Measurements from ENCODE around the gene CORO6. TPM values are rescaled to one million over a fixed set of nuclear protein-coding genes. Genes with fewer than 3 reads are reported as not detected.

CORO6 gene
- total and polyA plus RNA-seq, 2 experiments from 2014 or later, result 2.6 to 5.2 TPM

- peaks cover 19% of the 10 kb centered on the region for H3K36me3 Mint-ChIP-seq (ENCODE audit: low read depth)
- no peak for TF ChIP-seq NANOG (IDR thresholded peaks at IDR 0.05; ENCODE audit: borderline replicate concordance)
- no peak for TF ChIP-seq EZH2 (IDR thresholded peaks at IDR 0.05; ENCODE audit: low read depth, unreplicated experiment)
- TF ChIP-seq EZH2phosphoT487 (IDR thresholded peaks at IDR 0.05; ENCODE audit: unreplicated experiment), result no peak
- no peak for TF ChIP-seq ETS1 (IDR thresholded peaks at IDR 0.05)
- TF ChIP-seq ZNF114 (CRISPR knock-in tag; IDR thresholded peaks at IDR 0.05), result no peak
- TF ChIP-seq ZNF462 (CRISPR knock-in tag; IDR thresholded peaks at IDR 0.05), result no peak
- TF ChIP-seq POLR2AphosphoS5 (IDR thresholded peaks at IDR 0.05; ENCODE audit: low read depth), result no peak
- TF ChIP-seq STAT1 (IDR thresholded peaks at IDR 0.05; ENCODE audit: unreplicated experiment), result no peak
- no peak for TF ChIP-seq CREB1 (CRISPR knock-in tag; IDR thresholded peaks at IDR 0.05; ENCODE audit: low read depth)
- TF ChIP-seq ZNF331 (CRISPR knock-in tag; IDR thresholded peaks at IDR 0.05; ENCODE audit: low read depth), result no peak
- TF ChIP-seq JUNB (IDR thresholded peaks at IDR 0.05; ENCODE audit: unreplicated experiment), result no peak
- no peak for TF ChIP-seq REST (IDR thresholded peaks at IDR 0.05; ENCODE audit: unreplicated experiment)
- no peak for TF ChIP-seq CTCF (conservative IDR thresholded peaks at IDR 0.05; ENCODE audit: low read depth in 2 of 2)
- DNase-seq (ENCODE audit: low spot score) (no peak), ATAC-seq (no peak)
- no peak overlapping the region for H3K4me2 ChIP-seq
- H3K4me1 Mint-ChIP-seq, result peaks cover 13% of the 10 kb centered on the region; the same call in 2 of the 3 replicates
- H3K79me2 ChIP-seq (replicated peaks; ENCODE audit: insufficient read depth), result no peaks in the 10 kb centered on the region
- H2AFZ ChIP-seq, result no peak overlapping the region
- no peak overlapping the region for H3K27ac ChIP-seq (ENCODE audit: low read depth)
- no peaks in the 10 kb centered on the region for H3K9me2 ChIP-seq (ENCODE audit: insufficient read depth)
- H3K27me3 Mint-ChIP-seq (ENCODE audit: insufficient read depth, low read depth, poor library complexity), result peaks cover 7% of the 10 kb centered on the region
- H3K4me1 ChIP-seq (ENCODE audit: insufficient read depth), result peaks cover 4% of the 10 kb centered on the region; the same call in 1 of the 2 replicates
- no peak overlapping the region for H3K4me3 Mint-ChIP-seq
- H3K4me3 ChIP-seq, result no peak overlapping the region
- 0 out of 2 replicates have a peak, but pooled peaks cover 3% of the 10 kb centered on the region for H3K27me3 ChIP-seq (ENCODE audit: insufficient read depth)
- H3K27ac Mint-ChIP-seq, result no peak overlapping the region
- no peaks in the 10 kb centered on the region; the same call in 1 of the 2 replicates for H3K36me3 ChIP-seq (ENCODE audit: insufficient read depth)
- H3F3A ChIP-seq (replicated peaks; ENCODE audit: low read depth), result 0 out of 2 replicates have a peak, but pooled peaks cover 10% of the 10 kb centered on the region
- H3K9me3 Mint-ChIP-seq, result no peaks in the 10 kb centered on the region
- H4K20me1 ChIP-seq (replicated peaks; ENCODE audit: insufficient read depth), result peaks cover 4% of the 10 kb centered on the region; the same call in 1 of the 2 replicates
These were observed 45.7 kb downstream of the CORO6 start for GRCh38 chr17:29577001-29577370.
